Suprapubic skin (tissue), 3 donors: ENCODE measurements around the gene ABCC3.

Experiments used
- CTCF ChIP-seq, 2 donors: fragments of 200-600 bp in 1 of 2; fragments of 450-650 bp in 1 of 2; sonication (generic) in 1 of 2; IDR thresholded peaks; one replicate each; pipeline ENCODE4 v1.5.1; 2016 to 2019; ENCODE audit warnings: antibody characterized with exemption in 2 of 2, mild to moderate bottlenecking in 1 of 2, moderate library complexity in 1 of 2
- POLR2A ChIP-seq, 2 donors: fragments of 450-650 bp; IDR thresholded peaks; one replicate each; pipeline ENCODE4 v1.6.1; 2017; ENCODE audit warnings: antibody characterized with exemption in 2 of 2, mild to moderate bottlenecking in 2 of 2, moderate library complexity in 2 of 2

GRCh38 chr17:50638606-50638965 lies 3.9 kb downstream of the ABCC3 start:
- no peak for TF ChIP-seq CTCF (IDR thresholded peaks at IDR 0.05)
- no peak for TF ChIP-seq POLR2A (IDR thresholded peaks at IDR 0.05)
